ENCODE data around the gene LYPD6.

LYPD6 gene, protein sequence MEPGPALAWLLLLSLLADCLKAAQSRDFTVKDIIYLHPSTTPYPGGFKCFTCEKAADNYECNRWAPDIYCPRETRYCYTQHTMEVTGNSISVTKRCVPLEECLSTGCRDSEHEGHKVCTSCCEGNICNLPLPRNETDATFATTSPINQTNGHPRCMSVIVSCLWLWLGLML

DNA sequence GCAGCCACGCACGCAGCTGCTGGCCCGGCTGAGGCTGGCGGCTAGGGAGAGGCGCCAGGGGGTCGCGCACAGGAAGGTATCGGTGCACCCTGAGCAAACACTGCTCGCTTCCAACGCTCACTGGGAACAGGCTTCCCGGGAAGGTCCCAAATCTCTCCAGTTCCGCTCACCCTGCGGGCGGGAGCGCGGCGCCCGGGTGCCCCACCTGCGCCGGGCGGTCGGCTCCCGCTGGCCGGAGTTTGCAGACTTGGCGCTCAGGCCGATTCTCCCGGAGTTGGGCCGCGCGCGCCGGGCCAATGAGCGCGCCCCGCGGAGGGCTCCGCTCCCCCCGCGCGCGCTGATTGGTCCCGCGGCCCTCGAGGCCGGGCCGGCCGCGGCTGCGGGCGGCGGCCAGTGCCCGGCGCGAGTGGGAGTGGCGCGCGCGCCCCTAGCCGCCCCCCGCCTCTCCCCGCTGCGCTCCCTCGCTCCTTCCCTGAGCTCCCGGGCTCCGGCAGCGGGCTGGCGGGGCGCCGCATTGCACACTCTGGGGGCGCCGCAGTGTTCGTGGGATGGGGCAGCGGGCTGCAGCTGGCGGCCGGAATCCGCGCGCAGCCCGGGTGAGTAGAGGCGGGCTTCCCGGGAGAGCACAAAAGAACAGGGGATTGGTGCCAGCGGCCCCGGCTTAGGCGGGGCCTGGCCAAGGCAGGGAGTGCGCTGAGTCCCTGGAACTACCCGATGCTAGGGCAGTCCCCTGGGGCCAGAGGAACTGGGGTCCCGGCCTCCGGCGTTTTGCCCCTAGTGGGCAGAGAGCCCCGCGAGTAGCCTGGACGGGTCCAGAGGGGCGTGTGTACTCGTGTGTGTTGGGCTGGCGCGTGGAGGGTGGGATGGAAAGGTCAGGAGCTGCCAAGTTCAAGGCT, at the start of gene LYPD6:
TSS of gene LYPD6 (plus strand) at position 461 of the 896 bp plus-strand sequence. CDS start 107,122 bp downstream, outside the sequence.
- H3K36me3 ChIP-seq (ENCODE audit: control insufficient read depth in 2 of 2, insufficient read depth in 1 of 2, low read length in 2 of 2): no peaks in the 10 kb centered on the region
- H3K27ac ChIP-seq (ENCODE audit: extremely low read depth, low read depth, low read length): peak within 1 kb of the TSS; percentile 94
- peak within 1 kb of the TSS; percentile 78 for H3K4me3 ChIP-seq (ENCODE audit: low read depth, low read length)
- peaks cover 4% of the 10 kb centered on the region; the same call in 1 of the 2 replicates for H3K4me1 ChIP-seq (ENCODE audit: control insufficient read depth, insufficient read depth, low read length)
- ChIA-PET POLR2A (interaction anchor here (0.5 to 1.4 kb wide), 8 partner anchors 9 to 1155 kb away, joined by 3 to 5 read pairs (median 4); no protein-coding TSS in a partner anchor), CTCF (interaction anchor here (0.5 to 3.2 kb wide), 10 partner anchors 11 to 337 kb away, joined by 3 to 8 read pairs (median 4); no protein-coding TSS in a partner anchor)
- no peaks in the 10 kb centered on the region for H3K9me3 ChIP-seq (ENCODE audit: control insufficient read depth, insufficient read depth, low read depth, low read length)
- TF ChIP-seq, protein P1, sequence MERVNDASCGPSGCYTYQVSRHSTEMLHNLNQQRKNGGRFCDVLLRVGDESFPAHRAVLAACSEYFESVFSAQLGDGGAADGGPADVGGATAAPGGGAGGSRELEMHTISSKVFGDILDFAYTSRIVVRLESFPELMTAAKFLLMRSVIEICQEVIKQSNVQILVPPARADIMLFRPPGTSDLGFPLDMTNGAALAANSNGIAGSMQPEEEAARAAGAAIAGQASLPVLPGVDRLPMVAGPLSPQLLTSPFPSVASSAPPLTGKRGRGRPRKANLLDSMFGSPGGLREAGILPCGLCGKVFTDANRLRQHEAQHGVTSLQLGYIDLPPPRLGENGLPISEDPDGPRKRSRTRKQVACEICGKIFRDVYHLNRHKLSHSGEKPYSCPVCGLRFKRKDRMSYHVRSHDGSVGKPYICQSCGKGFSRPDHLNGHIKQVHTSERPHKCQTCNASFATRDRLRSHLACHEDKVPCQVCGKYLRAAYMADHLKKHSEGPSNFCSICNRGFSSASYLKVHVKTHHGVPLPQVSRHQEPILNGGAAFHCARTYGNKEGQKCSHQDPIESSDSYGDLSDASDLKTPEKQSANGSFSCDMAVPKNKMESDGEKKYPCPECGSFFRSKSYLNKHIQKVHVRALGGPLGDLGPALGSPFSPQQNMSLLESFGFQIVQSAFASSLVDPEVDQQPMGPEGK (tag by site-specific recombination; IDR thresholded peaks at IDR 0.05): peak; percentile 47
- TF ChIP-seq ZNF341 (tag by site-specific recombination; IDR thresholded peaks at IDR 0.05; ENCODE audit: low read depth) (peak; percentile 88), ZNF558 (tag by site-specific recombination; IDR thresholded peaks at IDR 0.05) (no peak), SALL2 (tag by site-specific recombination; IDR thresholded peaks at IDR 0.05; ENCODE audit: borderline replicate concordance) (no peak), ZNF138 (tag by site-specific recombination; IDR thresholded peaks at IDR 0.05; ENCODE audit: borderline replicate concordance) (no peak), ZNF239 (tag by site-specific recombination; IDR thresholded peaks at IDR 0.05) (no peak), BCL11B (tag by site-specific recombination; IDR thresholded peaks at IDR 0.05; ENCODE audit: low read depth) (no peak), MYNN (tag by site-specific recombination; IDR thresholded peaks at IDR 0.05; ENCODE audit: borderline replicate concordance) (no peak), ZNF677 (tag by site-specific recombination; IDR thresholded peaks at IDR 0.05) (no peak), ZNF394 (tag by site-specific recombination; IDR thresholded peaks at IDR 0.05; ENCODE audit: borderline replicate concordance) (no peak), ZNF544 (tag by site-specific recombination; IDR thresholded peaks at IDR 0.05) (no peak), GLIS1 (tag by site-specific recombination; IDR thresholded peaks at IDR 0.05) (peak; percentile 73), ZNF596 (tag by site-specific recombination; IDR thresholded peaks at IDR 0.05) (no peak), ZXDB (tag by site-specific recombination; IDR thresholded peaks at IDR 0.05) (no peak), ZNF391 (tag by site-specific recombination; IDR thresholded peaks at IDR 0.05; ENCODE audit: borderline replicate concordance, low read depth) (no peak), REPIN1 (tag by site-specific recombination; IDR thresholded peaks at IDR 0.05; ENCODE audit: low read depth) (no peak), ZNF335 (tag by site-specific recombination; conservative IDR thresholded peaks at IDR 0.05) (no peak; the same call in 1 of the 2 replicates), ZBTB48 (tag by site-specific recombination; IDR thresholded peaks at IDR 0.05) (peak; percentile 58), ZNF324 (tag by site-specific recombination; IDR thresholded peaks at IDR 0.05) (0 out of 2 replicates have a peak, but pooled peaks have one; percentile 25), ZNF112 (tag by site-specific recombination; IDR thresholded peaks at IDR 0.05) (no peak), ZNF416 (tag by site-specific recombination; IDR thresholded peaks at IDR 0.05) (no peak)
- TF ChIP-seq, protein P2, sequence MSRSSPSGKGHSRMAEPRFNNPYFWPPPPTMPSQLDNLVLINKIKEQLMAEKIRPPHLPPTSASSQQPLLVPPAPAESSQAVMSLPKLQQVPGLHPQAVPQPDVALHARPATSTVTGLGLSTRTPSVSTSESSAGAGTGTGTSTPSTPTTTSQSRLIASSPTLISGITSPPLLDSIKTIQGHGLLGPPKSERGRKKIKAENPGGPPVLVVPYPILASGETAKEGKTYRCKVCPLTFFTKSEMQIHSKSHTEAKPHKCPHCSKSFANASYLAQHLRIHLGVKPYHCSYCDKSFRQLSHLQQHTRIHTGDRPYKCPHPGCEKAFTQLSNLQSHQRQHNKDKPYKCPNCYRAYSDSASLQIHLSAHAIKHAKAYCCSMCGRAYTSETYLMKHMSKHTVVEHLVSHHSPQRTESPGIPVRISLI (tag by site-specific recombination; IDR thresholded peaks at IDR 0.05): no peak
- TF ChIP-seq, protein P3, sequence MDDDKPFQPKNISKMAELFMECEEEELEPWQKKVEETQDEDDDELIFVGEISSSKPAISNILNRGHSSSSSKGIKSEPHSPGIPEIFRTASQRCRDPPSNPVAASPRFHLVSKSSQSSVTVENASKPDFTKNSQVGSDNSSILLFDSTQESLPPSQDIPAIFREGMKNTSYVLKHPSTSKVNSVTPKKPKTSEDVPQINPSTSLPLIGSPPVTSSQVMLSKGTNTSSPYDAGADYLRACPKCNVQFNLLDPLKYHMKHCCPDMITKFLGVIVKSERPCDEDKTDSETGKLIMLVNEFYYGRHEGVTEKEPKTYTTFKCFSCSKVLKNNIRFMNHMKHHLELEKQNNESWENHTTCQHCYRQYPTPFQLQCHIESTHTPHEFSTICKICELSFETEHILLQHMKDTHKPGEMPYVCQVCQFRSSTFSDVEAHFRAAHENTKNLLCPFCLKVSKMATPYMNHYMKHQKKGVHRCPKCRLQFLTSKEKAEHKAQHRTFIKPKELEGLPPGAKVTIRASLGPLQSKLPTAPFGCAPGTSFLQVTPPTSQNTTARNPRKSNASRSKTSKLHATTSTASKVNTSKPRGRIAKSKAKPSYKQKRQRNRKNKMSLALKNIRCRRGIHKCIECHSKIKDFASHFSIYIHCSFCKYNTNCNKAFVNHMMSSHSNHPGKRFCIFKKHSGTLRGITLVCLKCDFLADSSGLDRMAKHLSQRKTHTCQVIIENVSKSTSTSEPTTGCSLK (tag by site-specific recombination; IDR thresholded peaks at IDR 0.05): no peak
- TF ChIP-seq, protein P4, sequence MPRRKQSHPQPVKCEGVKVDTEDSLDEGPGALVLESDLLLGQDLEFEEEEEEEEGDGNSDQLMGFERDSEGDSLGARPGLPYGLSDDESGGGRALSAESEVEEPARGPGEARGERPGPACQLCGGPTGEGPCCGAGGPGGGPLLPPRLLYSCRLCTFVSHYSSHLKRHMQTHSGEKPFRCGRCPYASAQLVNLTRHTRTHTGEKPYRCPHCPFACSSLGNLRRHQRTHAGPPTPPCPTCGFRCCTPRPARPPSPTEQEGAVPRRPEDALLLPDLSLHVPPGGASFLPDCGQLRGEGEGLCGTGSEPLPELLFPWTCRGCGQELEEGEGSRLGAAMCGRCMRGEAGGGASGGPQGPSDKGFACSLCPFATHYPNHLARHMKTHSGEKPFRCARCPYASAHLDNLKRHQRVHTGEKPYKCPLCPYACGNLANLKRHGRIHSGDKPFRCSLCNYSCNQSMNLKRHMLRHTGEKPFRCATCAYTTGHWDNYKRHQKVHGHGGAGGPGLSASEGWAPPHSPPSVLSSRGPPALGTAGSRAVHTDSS (tag by site-specific recombination; IDR thresholded peaks at IDR 0.05): no peak
- TF ChIP-seq, protein P5, sequence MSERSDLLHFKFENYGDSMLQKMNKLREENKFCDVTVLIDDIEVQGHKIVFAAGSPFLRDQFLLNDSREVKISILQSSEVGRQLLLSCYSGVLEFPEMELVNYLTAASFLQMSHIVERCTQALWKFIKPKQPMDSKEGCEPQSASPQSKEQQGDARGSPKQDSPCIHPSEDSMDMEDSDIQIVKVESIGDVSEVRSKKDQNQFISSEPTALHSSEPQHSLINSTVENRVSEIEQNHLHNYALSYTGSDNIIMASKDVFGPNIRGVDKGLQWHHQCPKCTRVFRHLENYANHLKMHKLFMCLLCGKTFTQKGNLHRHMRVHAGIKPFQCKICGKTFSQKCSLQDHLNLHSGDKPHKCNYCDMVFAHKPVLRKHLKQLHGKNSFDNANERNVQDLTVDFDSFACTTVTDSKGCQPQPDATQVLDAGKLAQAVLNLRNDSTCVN (tag by site-specific recombination; optimal IDR thresholded peaks at IDR 0.05): peak; percentile 77
- TF ChIP-seq, protein P6, sequence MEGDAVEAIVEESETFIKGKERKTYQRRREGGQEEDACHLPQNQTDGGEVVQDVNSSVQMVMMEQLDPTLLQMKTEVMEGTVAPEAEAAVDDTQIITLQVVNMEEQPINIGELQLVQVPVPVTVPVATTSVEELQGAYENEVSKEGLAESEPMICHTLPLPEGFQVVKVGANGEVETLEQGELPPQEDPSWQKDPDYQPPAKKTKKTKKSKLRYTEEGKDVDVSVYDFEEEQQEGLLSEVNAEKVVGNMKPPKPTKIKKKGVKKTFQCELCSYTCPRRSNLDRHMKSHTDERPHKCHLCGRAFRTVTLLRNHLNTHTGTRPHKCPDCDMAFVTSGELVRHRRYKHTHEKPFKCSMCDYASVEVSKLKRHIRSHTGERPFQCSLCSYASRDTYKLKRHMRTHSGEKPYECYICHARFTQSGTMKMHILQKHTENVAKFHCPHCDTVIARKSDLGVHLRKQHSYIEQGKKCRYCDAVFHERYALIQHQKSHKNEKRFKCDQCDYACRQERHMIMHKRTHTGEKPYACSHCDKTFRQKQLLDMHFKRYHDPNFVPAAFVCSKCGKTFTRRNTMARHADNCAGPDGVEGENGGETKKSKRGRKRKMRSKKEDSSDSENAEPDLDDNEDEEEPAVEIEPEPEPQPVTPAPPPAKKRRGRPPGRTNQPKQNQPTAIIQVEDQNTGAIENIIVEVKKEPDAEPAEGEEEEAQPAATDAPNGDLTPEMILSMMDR (tag by site-specific recombination; IDR thresholded peaks at IDR 0.05): peak; percentile 67
